GM18511 (cell line): ENCODE data around the gene KCNMB2.
"Not testable (repeated sequence)": the region's sequence is repeated elsewhere in the genome, so short reads cannot be mapped to it uniquely, and the experiment has no call there.

Source experiments
- ATAC-seq: cut with Tn5 transposase; IDR thresholded peaks from one replicate; pipeline ENCODE4 v1.9.1; 2021; ENCODE audit warnings: mild to moderate bottlenecking, moderate library complexity; ENCODE audit not compliant: unreplicated experiment

The KCNMB2 gene

GRCh38 chr3:178518660-178519396 lies 17.4 kb upstream of the KCNMB2 start:
- ATAC-seq, result peak; percentile 81

GRCh38 chr3:178519701-178520100 lies 16.5 kb upstream of the KCNMB2 start:
- ATAC-seq, result no peak

GRCh38 chr3:178520451-178520850 lies 15.8 kb upstream of the KCNMB2 start:
- no peak for ATAC-seq

- no peak for ATAC-seq
Observed at GRCh38 chr3:178522200-178523052, 13.8 kb upstream of the KCNMB2 start.

GRCh38 chr3:178525251-178525650 lies 11.0 kb upstream of the KCNMB2 start:
- ATAC-seq, result no peak

- no peak for ATAC-seq
Observed at GRCh38 chr3:178526291-178526690, 9.9 kb upstream of the KCNMB2 start.

GRCh38 chr3:178527981-178528380 lies 8.3 kb upstream of the KCNMB2 start:
- no peak for ATAC-seq

GRCh38 chr3:178529606-178530225 lies 6.5 kb upstream of the KCNMB2 start:
- no peak for ATAC-seq

GRCh38 chr3:178532476-178532875 lies 3.8 kb upstream of the KCNMB2 start:
- peak; percentile 42 for ATAC-seq

- no peak for ATAC-seq
Observed at GRCh38 chr3:178537122-178537705, 978 bp downstream of the KCNMB2 start.

GRCh38 chr3:178538056-178538455 lies 1.8 kb downstream of the KCNMB2 start:
- ATAC-seq, result no peak

GRCh38 chr3:178540184-178540583 lies 3.9 kb downstream of the KCNMB2 start:
- no peak for ATAC-seq

GRCh38 chr3:178545337-178545736 lies 9.1 kb downstream of the KCNMB2 start:
- no peak for ATAC-seq

GRCh38 chr3:178546079-178546478 lies 9.8 kb downstream of the KCNMB2 start:
- no peak for ATAC-seq

- ATAC-seq, result not testable (repeated sequence)
Observed at GRCh38 chr3:178549426-178549825, 13.2 kb downstream of the KCNMB2 start.

GRCh38 chr3:178551916-178552321 lies 15.7 kb downstream of the KCNMB2 start:
- ATAC-seq, result no peak

- peak; percentile 50 for ATAC-seq
Observed at GRCh38 chr3:178558637-178559036, 22.4 kb downstream of the KCNMB2 start.

- no peak for ATAC-seq
Observed at GRCh38 chr3:178560759-178561158, 24.5 kb downstream of the KCNMB2 start.

- no peak for ATAC-seq
Observed at GRCh38 chr3:178561239-178561638, 25.0 kb downstream of the KCNMB2 start.

- ATAC-seq, result no peak
Observed at GRCh38 chr3:178562143-178562946, 26.1 kb downstream of the KCNMB2 start.

- ATAC-seq, result no peak
Observed at GRCh38 chr3:178562947-178563232, 26.7 kb downstream of the KCNMB2 start.
